GM18508 (cell line): ENCODE results near the gene MAGEB3.

Experiments
- ATAC-seq: cut with Tn5 transposase; IDR thresholded peaks from one replicate; pipeline ENCODE4 v1.9.1; 2021; ENCODE audit warnings: moderate number of reproducible peaks; ENCODE audit not compliant: insufficient read depth, unreplicated experiment

The MAGEB3 gene

GRCh38 chrX:30275498-30275897, 45.0 kb downstream of the MAGEB3 start:
- ATAC-seq: no peak

GRCh38 chrX:30278365-30278764, 47.9 kb downstream of the MAGEB3 start:
- ATAC-seq: no peak

DNA sequence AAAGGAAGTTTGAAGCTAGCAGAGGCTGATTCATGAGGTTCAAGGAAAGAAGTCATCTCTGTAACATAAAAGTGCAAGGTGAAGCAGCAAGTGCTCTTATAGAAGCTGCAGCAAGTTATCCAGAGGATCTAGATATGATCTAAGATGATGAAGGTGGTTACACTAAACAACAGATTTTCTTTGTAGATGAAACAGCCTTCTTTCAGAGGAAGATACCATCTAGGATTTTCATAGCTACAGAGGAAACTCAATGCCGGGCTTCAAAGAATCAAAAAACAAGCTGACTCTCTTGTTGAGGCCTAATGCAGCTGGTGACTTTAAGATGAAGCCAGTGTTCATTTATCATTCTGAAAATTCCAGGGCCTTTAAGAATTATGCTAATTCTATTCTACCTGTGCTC, 50.0 kb downstream of the MAGEB3 start:
- ATAC-seq: no peak

GRCh38 chrX:30282527-30282926, 52.1 kb downstream of the MAGEB3 start:
- ATAC-seq: no peak

DNA sequence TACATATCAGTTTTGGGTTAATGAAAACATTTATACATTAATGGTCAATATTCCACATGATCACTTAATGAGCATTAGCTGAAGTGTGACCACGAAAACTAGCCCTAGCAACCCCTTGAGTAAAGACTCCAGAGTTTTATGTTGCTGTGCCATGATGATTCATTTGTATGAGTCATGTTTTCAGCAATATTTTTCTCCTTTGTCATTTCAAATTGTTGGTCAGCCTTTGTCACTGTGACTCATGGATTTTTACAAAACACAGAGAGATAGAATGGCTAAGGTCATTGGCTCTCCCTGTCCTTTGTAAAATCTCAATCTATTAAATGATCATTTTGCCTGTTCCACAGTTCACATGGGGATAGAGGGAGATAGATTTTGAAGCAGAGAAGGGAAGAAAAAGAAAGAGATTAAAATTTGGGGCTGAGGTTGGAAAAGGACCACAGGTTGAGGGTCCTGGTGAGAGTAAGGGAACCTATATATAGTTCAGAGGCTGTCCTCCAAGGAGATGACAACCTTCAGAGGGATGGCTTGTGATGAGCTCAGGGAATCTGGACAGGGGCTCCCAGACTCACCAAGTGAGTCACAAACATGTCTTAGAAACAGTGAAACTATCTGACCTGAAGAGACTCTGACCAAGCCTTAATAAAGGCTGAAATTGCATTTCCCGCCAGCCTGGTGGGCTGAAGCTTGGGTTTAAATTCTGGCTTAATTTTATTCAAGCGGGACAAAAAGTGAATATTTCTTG, 53.2 kb downstream of the MAGEB3 start:
- ATAC-seq: no peak
